Measurements from ENCODE around the gene C10orf53.
"Not testable (repeated sequence)": the region's sequence is repeated elsewhere in the genome, so short reads cannot be mapped to it uniquely, and the experiment has no call there.

The C10orf53 gene

DNA sequence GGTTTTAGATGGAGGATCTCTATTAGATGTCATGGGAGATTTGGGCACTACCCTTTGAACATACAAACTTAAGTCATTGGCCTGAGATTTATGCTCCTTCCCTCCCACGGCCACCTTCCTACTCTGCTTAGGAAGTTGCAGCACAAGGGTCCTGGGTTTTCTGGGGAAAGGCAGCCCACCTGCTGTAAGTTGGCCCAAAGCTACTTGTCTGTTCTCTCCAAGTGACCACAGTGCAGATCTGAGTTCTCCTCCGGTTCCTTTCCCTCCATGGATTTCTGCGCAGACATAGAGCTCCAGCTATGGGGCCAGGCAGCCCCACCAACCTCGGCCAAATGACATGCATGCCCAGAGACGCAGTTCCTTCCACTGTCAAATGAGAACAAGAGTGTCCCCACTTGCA is 12.8 kb upstream of the C10orf53 start:
- CTCF ChIA-PET, result no interaction called here
- POLR2A ChIA-PET (ENCODE audit: low non-redundant PET), result no interaction called here
- TF ChIP-seq CTCF (conservative IDR thresholded peaks at IDR 0.05; ENCODE audit: low read depth), result no peak
- DNase-seq (ENCODE audit: low spot score), result no peak
- H3K27ac ChIP-seq, result no peak overlapping the region

DNA sequence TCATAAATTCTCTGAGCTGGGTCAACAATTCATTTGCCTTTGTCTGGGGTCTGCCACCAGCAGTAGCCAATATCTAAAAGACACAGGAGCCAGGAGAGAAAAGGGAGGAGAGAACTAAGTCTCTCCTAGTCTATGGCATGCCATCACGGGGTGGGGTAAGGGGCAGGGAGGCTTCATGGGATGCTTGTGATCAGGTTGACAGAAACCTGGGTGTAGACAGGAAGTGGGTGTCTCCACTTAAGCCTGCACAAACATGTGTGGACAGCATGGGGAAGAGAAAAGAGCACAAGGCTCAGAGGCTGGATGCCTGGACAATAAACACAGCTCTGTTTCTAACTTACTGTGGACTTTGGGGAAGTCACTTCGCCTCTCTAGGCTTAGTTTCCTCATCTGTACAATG is 11.5 kb upstream of the C10orf53 start:
- TF ChIP-seq CTCF (conservative IDR thresholded peaks at IDR 0.05; ENCODE audit: low read depth), result no peak
- DNase-seq (ENCODE audit: low spot score), result peak; percentile 24
- ChIA-PET CTCF (no interaction called here), POLR2A (ENCODE audit: low non-redundant PET) (no interaction called here)
- no peak overlapping the region for H3K27ac ChIP-seq

DNA sequence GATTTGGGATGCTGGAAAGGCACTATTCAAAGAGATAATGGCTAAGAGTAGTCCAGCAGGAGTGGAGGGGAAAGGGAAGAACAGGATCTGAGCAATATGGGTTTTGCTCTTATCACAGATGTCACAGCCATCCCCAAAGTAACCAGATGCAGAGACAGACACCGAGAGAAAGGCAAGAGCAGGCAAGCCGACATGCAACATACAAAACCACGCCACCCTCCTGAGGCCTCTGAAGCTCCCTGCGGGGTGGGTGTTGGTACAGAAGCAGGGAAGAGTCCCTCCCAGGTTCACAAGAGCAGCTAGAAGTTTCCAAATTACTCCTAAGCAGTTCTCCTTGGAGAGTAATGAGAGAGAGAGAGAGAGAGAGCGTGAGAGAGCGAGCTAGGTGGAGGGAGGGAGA is 10.8 kb upstream of the C10orf53 start:
- DNase-seq (ENCODE audit: low spot score), result no peak
- no peak overlapping the region for H3K27ac ChIP-seq
- POLR2A ChIA-PET (ENCODE audit: low non-redundant PET), result interaction anchor here (0.6 kb wide), 1 partner anchor 12 kb away, joined by 3 read pairs; no protein-coding TSS in a partner anchor
- CTCF ChIA-PET, result interaction anchor here (0.6 kb wide), 1 partner anchor 67 kb away, joined by 4 read pairs; no protein-coding TSS in a partner anchor
- no peak for TF ChIP-seq CTCF (conservative IDR thresholded peaks at IDR 0.05; ENCODE audit: low read depth)

DNA sequence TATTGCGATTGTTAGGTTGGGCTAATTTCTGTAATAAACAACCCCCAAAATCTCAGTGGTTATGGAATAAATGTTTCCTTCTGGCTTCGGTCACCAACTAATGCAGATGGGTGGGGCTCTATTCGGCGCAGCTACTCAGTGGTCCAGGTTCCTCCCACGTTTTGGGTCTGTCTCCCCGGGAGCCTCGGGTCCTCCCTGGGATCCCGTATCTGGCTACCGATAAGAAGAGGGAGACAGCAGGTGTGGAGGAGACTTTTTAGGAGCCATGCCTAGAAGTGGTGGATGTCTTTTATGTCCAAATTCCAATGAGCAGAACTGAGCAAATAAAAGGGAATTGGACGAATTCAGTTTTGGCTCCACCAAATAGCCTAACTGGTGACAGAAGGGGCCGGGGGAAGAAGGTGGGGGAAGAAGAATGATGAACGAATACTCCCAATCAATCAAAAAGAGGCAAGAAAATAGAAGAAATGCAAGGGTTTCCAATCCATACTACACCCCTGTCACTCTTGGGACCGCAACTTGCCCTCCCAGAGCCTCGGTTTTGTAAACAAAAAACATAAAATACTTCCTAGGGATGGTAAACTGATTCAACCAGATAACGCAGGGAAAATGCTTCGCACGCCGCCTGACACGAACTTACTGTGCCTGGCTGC is 498 bp upstream of the C10orf53 start:
- ChIA-PET POLR2A (ENCODE audit: low non-redundant PET) (no interaction called here), CTCF (no interaction called here)
- no peak overlapping the region for H3K27ac ChIP-seq
- TF ChIP-seq CTCF (conservative IDR thresholded peaks at IDR 0.05; ENCODE audit: low read depth), result no peak
- no peak for DNase-seq (ENCODE audit: low spot score)

DNA sequence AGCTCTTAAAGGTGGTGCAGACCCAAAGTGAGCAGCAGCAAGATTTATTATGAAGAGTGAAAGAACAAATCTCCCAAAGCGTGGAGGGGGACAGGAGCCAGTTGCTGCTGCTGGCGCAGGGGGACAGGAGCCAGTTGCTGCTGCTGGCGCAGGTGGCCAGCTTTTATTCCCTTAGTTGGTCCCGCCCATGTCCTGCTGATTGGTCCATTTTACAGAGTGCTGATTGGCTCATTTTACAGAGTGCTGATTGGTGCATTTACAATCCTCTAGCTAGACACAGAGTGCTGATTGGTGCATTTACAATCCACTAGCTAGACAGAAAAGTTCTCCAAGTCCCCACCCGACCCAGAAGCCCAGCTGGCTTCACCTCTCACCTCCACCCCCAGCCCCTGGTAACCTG is 3.0 kb downstream of the C10orf53 start:
- H3K27ac ChIP-seq; CTCF ChIA-PET; POLR2A ChIA-PET (ENCODE audit: low non-redundant PET); DNase-seq (ENCODE audit: low spot score): not testable (repeated sequence)

DNA sequence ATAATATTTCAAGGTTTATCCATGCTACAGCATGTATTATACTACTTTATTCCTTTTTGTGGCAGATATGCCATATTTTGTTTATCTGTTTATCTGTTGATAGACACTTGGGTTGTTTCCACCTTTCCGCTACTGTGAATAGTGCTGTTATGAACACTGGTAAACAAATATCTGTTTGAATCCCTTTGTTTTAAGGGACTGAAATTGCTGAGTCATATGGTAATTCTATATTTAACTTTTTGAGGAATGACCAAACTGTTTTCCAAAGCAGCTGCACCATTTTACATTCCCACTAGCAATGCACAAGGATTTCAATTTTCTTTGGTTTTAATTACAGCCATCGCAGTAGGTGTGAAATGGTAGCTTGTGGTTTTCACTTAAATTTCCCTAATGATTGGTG is 3.4 kb downstream of the C10orf53 start:
- TF ChIP-seq CTCF (conservative IDR thresholded peaks at IDR 0.05; ENCODE audit: low read depth), result no peak
- CTCF ChIA-PET, result no interaction called here
- POLR2A ChIA-PET (ENCODE audit: low non-redundant PET), result no interaction called here
- no peak overlapping the region for H3K27ac ChIP-seq
- no peak for DNase-seq (ENCODE audit: low spot score)

DNA sequence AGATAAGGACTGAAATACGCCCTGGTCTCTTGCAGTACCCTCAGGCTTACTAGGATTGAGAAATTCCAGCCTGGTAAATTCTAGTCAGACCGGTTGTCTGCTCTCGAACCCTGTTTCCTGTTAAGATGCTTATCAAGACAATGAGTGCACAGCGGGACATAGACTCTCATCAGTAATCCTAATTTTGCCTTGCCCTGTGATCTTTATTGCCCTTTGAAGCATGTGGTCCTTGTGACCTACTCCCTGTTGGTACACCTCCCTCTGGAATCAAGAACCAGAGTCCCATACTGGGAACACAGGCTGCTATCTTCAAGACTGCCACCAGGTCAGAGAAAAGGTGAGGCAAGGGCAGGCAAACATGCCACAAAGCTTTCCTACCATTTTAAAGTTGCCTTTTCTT is 7.2 kb downstream of the C10orf53 start:
- POLR2A ChIA-PET (ENCODE audit: low non-redundant PET), result no interaction called here
- TF ChIP-seq CTCF (conservative IDR thresholded peaks at IDR 0.05; ENCODE audit: low read depth), result no peak
- no peak for DNase-seq (ENCODE audit: low spot score)
- CTCF ChIA-PET, result no interaction called here
- H3K27ac ChIP-seq, result no peak overlapping the region

Measured in RWPE1 (cell line).